Measurements from ENCODE around the gene KSR2.

Gene KSR2

GRCh38 chr12:117836999-117837736 is 131.6 kb downstream of the KSR2 start:
- DNase-seq = peak; percentile 67 to 70
- ATAC-seq = peak; percentile 58
- Mint-ChIP-seq H3K9me3 (no peaks in the 10 kb centered on the region), H3K4me1 (peaks cover 8% of the 10 kb centered on the region), H3K4me3 (no peak overlapping the region), H3K27ac (no peak overlapping the region), H3K27me3 (peaks cover 26% of the 10 kb centered on the region)

- H3K27ac Mint-ChIP-seq = peak overlapping the region in 1 of 2 donors; percentile 63
- DNase-seq (no peak), ATAC-seq (no peak)
- H3K4me1 Mint-ChIP-seq = peaks cover 8% of the 10 kb centered on the region
- H3K27me3 Mint-ChIP-seq = peaks cover 26% of the 10 kb centered on the region
- H3K9me3 Mint-ChIP-seq = no peaks in the 10 kb centered on the region
- H3K4me3 Mint-ChIP-seq = no peak overlapping the region
Measured at GRCh38 chr12:117836476-117836875, 132.3 kb downstream of the KSR2 start.

- no peak for DNase-seq
- peaks cover 26% of the 10 kb centered on the region for H3K27me3 Mint-ChIP-seq
- no peak overlapping the region for H3K27ac Mint-ChIP-seq
- H3K4me3 Mint-ChIP-seq = no peak overlapping the region
- no peak for ATAC-seq
- peaks cover 8% of the 10 kb centered on the region for H3K4me1 Mint-ChIP-seq
- no peaks in the 10 kb centered on the region for H3K9me3 Mint-ChIP-seq
Measured at GRCh38 chr12:117835156-117835555, 133.6 kb downstream of the KSR2 start.

- Mint-ChIP-seq H3K4me1 (peaks cover 8% of the 10 kb centered on the region), H3K9me3 (peaks cover 11 to 12% of the 10 kb centered on the region in 2 donors), H3K27me3 (peaks cover 16% of the 10 kb centered on the region), H3K4me3 (no peak overlapping the region), H3K27ac (no peak overlapping the region)
- DNase-seq (no peak), ATAC-seq (no peak)
Measured at GRCh38 chr12:117832459-117833457, 136.0 kb downstream of the KSR2 start.

- H3K4me1 Mint-ChIP-seq = no peaks in the 10 kb centered on the region
- H3K4me3 Mint-ChIP-seq = no peak overlapping the region
- H3K9me3 Mint-ChIP-seq = peaks cover 12 to 19% of the 10 kb centered on the region in 2 donors
- H3K27ac Mint-ChIP-seq = peak overlapping the region in 1 of 2 donors; percentile 67
- H3K27me3 Mint-ChIP-seq = no peaks in the 10 kb centered on the region
- DNase-seq (no peak), ATAC-seq (no peak)
Measured at GRCh38 chr12:117830471-117830870, 138.3 kb downstream of the KSR2 start.

- H3K27me3 Mint-ChIP-seq = no peaks in the 10 kb centered on the region
- H3K9me3 Mint-ChIP-seq = peaks cover 12 to 24% of the 10 kb centered on the region in 2 donors
- ATAC-seq (no peak), DNase-seq (no peak)
- no peaks in the 10 kb centered on the region for H3K4me1 Mint-ChIP-seq
- no peak overlapping the region for H3K27ac Mint-ChIP-seq
- no peak overlapping the region for H3K4me3 Mint-ChIP-seq
Measured at GRCh38 chr12:117829108-117829507, 139.7 kb downstream of the KSR2 start.

GRCh38 chr12:117827660-117828059 is 141.1 kb downstream of the KSR2 start:
- no peak overlapping the region for H3K4me3 Mint-ChIP-seq
- ATAC-seq (no peak), DNase-seq (no peak)
- H3K27ac Mint-ChIP-seq = no peak overlapping the region
- peaks cover 5% of the 10 kb centered on the region for H3K27me3 Mint-ChIP-seq
- no peaks in the 10 kb centered on the region for H3K4me1 Mint-ChIP-seq
- peaks cover 21 to 30% of the 10 kb centered on the region in 2 donors for H3K9me3 Mint-ChIP-seq

GRCh38 chr12:117825827-117826226 is 143.0 kb downstream of the KSR2 start:
- no peak overlapping the region for H3K4me3 Mint-ChIP-seq
- H3K27me3 Mint-ChIP-seq = peaks cover 5% of the 10 kb centered on the region
- peaks cover 21 to 31% of the 10 kb centered on the region in 2 donors for H3K9me3 Mint-ChIP-seq
- no peak for DNase-seq
- no peaks in the 10 kb centered on the region for H3K4me1 Mint-ChIP-seq
- peak overlapping the region in 1 of 2 donors; percentile 56 for H3K27ac Mint-ChIP-seq
- ATAC-seq = no peak

- Mint-ChIP-seq H3K9me3 (peaks cover 9 to 20% of the 10 kb centered on the region in 2 donors), H3K27me3 (peaks cover 14% of the 10 kb centered on the region), H3K4me1 (no peaks in the 10 kb centered on the region), H3K4me3 (no peak overlapping the region), H3K27ac (no peak overlapping the region)
- ATAC-seq (no peak), DNase-seq (no peak)
Measured at GRCh38 chr12:117821480-117822175, 147.2 kb downstream of the KSR2 start.

- H3K27ac Mint-ChIP-seq = no peak overlapping the region
- H3K27me3 Mint-ChIP-seq = peaks cover 14% of the 10 kb centered on the region
- H3K4me3 Mint-ChIP-seq = no peak overlapping the region
- no peaks in the 10 kb centered on the region for H3K4me1 Mint-ChIP-seq
- H3K9me3 Mint-ChIP-seq = peaks cover 9 to 11% of the 10 kb centered on the region in 2 donors
- no peak for DNase-seq
- ATAC-seq = no peak
Measured at GRCh38 chr12:117820216-117820907, 148.4 kb downstream of the KSR2 start.

GRCh38 chr12:117819160-117819559 is 149.6 kb downstream of the KSR2 start:
- Mint-ChIP-seq H3K27me3 (peaks cover 14% of the 10 kb centered on the region), H3K9me3 (peaks cover 7 to 9% of the 10 kb centered on the region in 2 donors), H3K4me1 (no peaks in the 10 kb centered on the region), H3K4me3 (no peak overlapping the region), H3K27ac (no peak overlapping the region)
- DNase-seq (no peak), ATAC-seq (no peak)

GRCh38 chr12:117818400-117818799 is 150.4 kb downstream of the KSR2 start:
- H3K4me3 Mint-ChIP-seq = no peak overlapping the region

GRCh38 chr12:117809509-117809908 is 159.3 kb downstream of the KSR2 start:
- Mint-ChIP-seq H3K4me3 (no peak overlapping the region), H3K9me3 (no peaks in the 10 kb centered on the region), H3K27ac (peak overlapping the region in 1 of 2 donors; percentile 13), H3K4me1 (no peaks in the 10 kb centered on the region), H3K27me3 (peaks cover 27% of the 10 kb centered on the region)
- no peak for DNase-seq
- no peak for ATAC-seq

More at GRCh38 chr12:117818400-117818799, 150.4 kb downstream of the KSR2 start:
- H3K27ac Mint-ChIP-seq = no peak overlapping the region
- H3K4me1 Mint-ChIP-seq = no peaks in the 10 kb centered on the region
- H3K9me3 Mint-ChIP-seq = peaks cover 7 to 8% of the 10 kb centered on the region in 2 donors
- H3K27me3 Mint-ChIP-seq = peaks cover 14% of the 10 kb centered on the region
- ATAC-seq (no peak), DNase-seq (no peak)

- DNase-seq (no peak), ATAC-seq (no peak)
- Mint-ChIP-seq H3K4me3 (no peak overlapping the region), H3K27me3 (peaks cover 27% of the 10 kb centered on the region), H3K4me1 (no peaks in the 10 kb centered on the region), H3K9me3 (no peaks in the 10 kb centered on the region), H3K27ac (no peak overlapping the region)
Measured at GRCh38 chr12:117807946-117808345, 160.8 kb downstream of the KSR2 start.

- H3K4me1 Mint-ChIP-seq = no peaks in the 10 kb centered on the region
- ATAC-seq (no peak), DNase-seq (no peak)
- H3K27ac Mint-ChIP-seq = no peak overlapping the region
- no peak overlapping the region for H3K4me3 Mint-ChIP-seq
- no peaks in the 10 kb centered on the region for H3K9me3 Mint-ChIP-seq
- H3K27me3 Mint-ChIP-seq = peaks cover 29% of the 10 kb centered on the region
Measured at GRCh38 chr12:117807355-117807754, 161.4 kb downstream of the KSR2 start.

Data from stimulated activated naive CD8-positive, alpha-beta T cell treated with anti-CD3 and anti-CD28 coated beads, Interleukin-15, amount 100 ng/mL, for 72 hours (primary cell).